SH-SY5Y (cell line): Measurements from ENCODE around the gene TMEM144.

Experiments
- GATA2 ChIP-seq: IDR thresholded peaks from 2 replicates; pipeline ENCODE4 v1.6.1; 2011; ENCODE audit warnings: mild to moderate bottlenecking, low read depth, low read length
- GATA3 ChIP-seq: IDR thresholded peaks from 2 replicates; pipeline ENCODE4 v1.6.1; 2011; ENCODE audit warnings: low read depth, mild to moderate bottlenecking, low read length, moderate library complexity

The TMEM144 gene

DNA sequence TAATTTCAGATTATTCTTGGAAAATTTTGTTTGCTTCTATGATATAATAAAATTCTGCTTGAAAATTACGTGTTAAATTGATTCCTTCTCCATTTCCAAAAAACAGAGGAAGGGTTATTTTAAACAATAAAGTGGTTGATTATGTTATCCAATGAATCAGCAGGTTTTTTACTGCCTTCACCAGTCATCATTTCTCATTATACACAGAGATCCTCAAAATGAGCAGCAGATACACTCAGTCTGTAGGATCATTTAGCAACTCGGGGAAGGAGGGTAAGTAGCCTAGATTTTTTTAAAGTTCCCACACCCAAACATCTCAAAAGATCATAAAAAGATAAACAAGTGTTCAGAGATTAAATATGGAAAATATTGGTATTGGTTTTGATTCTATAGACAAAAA is 6.8 kb upstream of the TMEM144 start:
- TF ChIP-seq GATA3 (no peak), GATA2 (no peak)

DNA sequence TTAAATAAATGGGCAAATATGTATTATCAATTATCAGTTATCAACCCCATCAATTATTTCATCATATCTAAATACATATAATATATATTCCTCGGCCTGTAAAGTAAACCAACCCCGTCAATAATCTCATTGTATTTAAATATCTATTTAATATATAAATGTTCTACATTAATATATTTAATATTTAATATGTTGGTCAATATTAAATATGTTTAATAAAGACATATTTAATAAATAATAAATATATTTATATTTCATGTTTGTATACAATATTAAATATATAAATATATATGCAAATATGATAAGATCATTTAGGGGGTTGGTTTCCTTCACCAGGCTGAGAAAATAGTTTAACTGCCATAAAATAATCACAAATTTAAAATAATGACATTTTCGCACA is 6.4 kb upstream of the TMEM144 start:
- TF ChIP-seq GATA3 (no peak), GATA2 (no peak)

DNA sequence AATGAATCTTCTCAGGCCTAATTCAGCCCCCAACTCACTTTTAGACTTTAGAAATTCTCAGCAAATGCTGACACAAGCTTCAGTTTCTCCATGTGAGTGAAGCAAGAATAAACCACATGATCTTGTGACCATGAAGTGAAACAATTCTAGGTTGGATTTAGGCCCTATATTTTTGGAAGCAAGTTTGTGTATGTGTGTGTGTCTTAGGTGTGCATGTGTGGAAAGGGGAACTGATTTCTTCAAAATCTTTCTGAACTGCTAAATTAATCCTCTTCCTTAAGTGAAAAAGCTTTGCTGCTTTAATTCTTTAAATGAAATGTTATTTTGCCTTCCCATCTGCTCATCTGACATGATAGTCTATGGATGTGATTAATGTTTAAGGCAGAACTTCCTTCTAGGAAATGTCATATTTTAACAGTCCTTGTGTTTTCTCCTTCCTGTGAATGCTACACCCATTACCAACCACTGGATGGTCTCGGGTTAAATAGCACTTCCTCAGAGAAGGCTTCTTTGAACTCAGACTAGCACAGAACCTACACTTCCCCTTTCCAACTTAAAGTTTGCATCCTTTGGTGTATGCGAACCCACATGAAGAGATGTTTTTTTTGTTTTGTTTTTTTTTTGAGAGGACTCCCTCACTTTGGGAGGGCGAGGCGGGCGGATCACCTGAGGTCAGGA is 1.2 kb upstream of the TMEM144 start:
- no peak for TF ChIP-seq GATA2
- no peak for TF ChIP-seq GATA3

DNA sequence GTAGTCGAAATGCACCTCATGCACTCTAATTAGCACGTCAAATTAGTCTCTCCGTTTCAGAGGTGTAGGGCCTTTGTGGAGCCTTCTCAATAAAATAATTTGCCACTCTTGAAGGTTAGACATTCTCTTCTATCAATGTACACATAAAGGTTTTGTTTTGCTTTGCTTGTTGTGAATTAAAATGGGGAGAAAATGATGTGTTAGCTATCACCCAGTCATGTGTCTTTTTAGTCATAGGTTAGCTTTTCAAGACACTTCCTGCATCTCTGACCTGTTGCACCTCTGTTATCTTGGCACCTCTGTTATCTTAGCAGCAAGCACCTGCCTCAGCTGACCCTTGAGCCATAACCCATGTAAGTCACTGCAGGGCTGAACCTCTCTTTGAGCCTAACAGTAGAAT is 936 bp downstream of the TMEM144 start:
- TF ChIP-seq GATA3 (no peak), GATA2 (no peak)

DNA sequence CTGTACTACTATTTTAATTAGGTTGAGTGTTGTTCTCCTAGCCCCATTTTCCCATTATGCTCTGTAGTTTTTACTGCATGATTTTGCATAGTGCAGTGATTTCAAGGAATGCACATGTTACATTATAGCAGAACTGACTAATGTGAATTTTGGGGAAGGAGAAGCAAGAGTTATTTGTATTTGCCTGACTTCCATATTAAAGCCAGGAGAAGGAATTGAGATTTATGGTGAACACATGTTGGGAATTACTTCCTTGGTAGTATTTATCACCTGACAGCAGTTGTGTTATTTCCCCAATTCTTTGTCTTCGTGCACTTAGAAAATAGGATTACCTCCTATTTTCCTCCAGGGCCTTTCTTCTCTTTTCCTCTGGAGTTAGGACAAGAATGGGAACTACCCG is 3.2 kb downstream of the TMEM144 start:
- no peak for TF ChIP-seq GATA2
- TF ChIP-seq GATA3, result no peak

DNA sequence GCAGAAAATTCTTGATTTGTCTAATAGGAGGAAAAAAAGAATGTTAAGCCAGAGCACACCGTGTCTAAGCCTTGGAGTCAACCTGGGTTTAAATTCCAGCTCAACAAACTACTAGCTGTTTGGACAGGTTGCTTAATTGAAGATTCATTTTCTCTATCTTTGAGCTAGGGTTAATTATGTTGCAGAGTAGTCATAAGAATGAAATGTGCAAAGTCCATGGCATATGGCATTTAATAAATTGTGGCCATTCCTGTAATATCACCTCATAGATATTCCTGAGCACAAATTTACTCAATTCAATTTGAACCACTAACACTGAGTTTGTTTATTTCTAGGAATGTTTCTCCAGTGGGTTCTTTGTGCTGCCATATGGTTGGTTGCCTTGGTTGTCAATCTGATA is 4.6 kb downstream of the TMEM144 start:
- TF ChIP-seq GATA2 (no peak), GATA3 (no peak)

DNA sequence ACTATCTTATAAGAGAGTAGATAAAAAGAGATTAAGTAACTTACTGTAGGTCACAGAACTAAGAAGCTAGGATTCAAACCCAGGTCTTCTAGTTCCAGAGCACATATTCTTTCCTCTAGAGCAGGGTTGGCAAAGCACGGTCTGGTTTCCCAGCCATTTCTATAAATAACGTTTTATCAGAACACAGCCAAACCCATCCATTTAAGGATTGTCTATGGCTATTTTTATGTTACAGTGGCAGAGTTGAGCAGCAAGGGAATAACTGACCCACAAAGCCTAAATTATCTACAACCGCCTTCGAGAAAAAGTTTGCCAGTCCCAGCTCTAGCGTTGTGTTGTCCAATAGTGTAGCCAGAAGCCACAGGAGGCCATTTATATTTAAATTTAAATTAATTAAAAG is 7.5 kb downstream of the TMEM144 start:
- TF ChIP-seq GATA2, result no peak

DNA sequence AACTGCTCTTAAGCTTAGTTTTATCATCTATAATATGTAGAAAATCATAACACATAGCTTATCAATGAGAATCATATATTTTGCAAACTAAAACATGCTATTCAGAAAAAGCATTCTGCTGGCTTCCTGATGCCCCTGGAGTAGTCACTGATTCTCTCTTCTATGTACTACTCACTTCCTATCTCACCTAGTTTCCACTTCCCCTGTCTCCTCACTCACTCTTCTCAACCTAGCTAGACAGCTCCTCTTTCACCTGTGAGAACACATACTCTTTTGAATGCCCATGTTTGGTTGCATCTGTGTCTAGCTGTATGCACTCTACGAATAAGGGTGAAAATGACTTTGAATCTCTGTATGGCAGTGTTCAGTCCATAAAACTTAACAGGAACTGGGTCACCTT is 9.3 kb downstream of the TMEM144 start:
- TF ChIP-seq GATA3 (no peak), GATA2 (no peak)

DNA sequence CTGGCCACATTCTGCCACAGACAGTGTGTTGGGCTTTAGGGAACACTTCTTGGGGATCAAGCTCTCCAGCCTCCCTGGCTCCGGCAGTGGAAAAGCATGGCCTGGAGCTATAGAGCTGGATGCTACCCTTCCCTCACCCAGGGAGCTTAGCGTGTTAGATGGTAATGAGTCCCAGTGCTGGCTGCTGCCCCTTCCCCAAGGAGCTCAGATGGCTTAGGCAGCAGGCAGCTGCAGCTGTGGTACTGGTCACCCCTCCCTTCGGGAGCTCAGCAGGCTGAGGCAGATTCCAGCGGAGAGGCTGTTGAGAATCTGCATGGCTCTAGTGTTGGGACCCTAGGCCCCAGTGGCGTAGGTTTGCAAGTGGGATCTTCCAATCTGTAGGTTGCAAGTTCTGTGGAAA is 19.5 kb downstream of the TMEM144 start:
- TF ChIP-seq GATA3 (no peak), GATA2 (no peak)

DNA sequence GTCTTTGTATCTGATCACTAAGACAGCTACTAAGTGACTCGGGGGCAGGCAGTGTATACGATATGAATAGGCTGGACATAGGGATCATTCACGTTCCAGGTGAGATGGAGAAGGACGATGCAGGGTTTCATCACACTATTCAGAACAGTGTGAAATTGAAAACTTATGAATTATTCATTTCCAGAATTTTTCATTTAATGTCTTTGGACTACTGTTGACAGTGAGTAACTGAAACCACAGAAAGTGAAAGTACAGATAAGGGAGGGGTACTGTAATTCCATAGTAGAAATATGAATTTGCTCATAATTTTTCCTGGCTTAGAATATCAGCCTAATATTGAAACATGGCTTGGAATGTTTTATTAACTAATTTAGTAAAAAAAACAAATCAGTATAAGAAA is 24.4 kb downstream of the TMEM144 start:
- no peak for TF ChIP-seq GATA2

DNA sequence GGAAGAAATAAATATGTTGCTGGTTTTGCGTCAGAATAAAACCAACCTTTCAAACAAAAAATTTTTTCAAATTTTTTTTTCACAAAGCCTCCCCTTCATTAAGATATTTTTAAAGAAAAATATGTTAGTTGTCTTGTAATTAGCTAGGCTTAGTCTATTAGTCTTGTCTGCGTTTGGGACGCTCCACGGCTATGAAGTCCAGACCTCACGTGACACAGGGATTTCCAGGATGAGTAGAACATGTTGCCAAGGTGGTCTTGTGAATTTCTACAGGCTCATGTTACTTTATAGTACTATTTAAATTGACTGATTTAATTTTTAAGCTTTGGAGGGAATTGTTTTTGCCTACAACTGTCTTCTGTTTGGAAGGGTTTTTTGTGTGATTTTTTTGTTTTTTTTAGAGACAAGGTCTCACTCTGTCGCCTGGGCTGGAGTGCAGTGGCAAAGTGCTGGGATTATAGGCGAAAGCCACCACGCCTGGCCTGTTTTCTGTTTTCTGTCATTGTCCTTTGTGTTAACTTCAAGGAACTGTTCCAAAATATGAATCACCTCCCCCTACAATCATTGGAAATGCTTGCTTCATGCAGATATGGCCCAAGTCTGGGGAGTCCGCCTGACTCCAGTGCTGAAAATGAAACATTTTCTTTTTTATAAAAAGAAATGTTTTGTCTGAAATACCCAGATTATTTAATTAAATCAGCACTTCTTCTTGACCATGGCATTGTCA is 26.2 kb downstream of the TMEM144 start:
- TF ChIP-seq GATA3 (no peak), GATA2 (no peak)

DNA sequence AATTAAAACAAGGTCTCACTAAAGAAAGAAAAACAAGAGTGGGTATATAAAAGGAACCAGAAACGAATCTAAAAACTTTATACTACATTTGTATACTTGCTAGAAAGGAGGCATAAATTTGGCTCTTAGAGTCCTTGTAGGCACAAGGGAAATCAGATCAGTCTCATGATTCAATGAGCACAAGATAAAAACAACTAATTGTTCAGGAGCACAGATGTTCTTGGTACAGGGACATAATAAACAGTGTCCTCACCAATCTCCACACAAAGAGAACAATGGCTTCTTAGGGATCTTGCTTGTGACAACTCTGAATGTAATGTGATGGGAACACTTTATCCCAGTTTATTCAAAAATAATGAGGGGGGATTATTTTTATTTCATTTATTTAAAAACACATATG is 28.3 kb downstream of the TMEM144 start:
- no peak for TF ChIP-seq GATA2
- no peak for TF ChIP-seq GATA3

DNA sequence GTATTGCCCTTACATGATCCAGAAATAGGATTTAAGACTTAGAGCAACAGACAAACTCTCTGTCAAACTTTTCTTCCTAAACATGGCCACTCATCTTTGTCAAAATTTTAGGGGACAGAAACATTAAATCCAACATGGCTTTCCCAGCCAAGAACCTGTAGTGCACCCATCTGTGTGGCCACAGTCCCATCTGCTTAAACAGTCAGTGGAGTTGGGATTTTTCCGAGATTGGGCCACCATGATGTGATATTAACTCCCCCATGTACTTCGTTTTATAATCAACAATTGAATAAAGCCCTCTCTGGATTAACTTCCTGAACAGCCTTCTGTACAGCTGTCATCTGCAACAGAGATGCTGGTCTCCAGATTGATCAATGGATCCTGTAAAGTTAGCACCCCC is 28.9 kb downstream of the TMEM144 start:
- TF ChIP-seq GATA2, result no peak
- TF ChIP-seq GATA3, result no peak

DNA sequence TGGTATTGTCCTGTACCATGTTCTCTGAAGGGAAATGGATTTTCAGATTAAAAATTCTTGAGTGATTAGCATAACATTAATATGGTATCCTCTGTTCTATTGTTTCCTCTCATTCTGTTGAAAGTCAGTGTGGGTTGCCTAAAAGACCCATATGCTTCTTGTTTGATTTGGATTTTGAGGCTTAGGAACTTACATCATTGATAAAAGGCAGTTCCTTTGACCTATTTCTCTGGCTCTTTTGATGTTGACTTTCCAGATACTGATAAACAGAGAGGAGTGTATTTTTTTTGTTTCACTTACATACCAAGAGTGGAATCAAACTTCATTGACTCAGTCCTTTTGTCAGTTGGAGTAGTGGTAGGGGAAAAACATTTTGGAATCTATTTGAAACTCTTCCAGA is 32.8 kb downstream of the TMEM144 start:
- no peak for TF ChIP-seq GATA3

DNA sequence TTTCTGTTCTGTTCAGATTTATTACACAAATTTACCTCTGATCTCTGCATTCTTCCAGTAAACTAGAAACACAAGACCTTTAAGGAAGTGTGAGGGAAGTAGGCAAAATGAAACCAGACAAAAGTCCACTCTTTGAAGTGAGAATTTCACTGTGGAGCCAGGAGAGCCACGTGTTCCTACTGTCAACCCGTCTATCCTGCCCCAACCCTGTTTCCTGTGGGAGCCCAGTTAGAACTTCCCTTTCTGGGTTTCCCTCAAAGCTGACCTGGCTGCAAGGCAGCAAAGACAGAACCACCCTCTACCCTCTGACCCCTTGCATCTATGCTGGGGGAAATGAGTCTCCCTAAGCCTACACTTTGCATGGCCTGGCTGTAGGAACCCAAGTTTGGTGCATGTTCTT is 40.0 kb downstream of the TMEM144 start:
- TF ChIP-seq GATA2, result no peak
- TF ChIP-seq GATA3, result no peak

DNA sequence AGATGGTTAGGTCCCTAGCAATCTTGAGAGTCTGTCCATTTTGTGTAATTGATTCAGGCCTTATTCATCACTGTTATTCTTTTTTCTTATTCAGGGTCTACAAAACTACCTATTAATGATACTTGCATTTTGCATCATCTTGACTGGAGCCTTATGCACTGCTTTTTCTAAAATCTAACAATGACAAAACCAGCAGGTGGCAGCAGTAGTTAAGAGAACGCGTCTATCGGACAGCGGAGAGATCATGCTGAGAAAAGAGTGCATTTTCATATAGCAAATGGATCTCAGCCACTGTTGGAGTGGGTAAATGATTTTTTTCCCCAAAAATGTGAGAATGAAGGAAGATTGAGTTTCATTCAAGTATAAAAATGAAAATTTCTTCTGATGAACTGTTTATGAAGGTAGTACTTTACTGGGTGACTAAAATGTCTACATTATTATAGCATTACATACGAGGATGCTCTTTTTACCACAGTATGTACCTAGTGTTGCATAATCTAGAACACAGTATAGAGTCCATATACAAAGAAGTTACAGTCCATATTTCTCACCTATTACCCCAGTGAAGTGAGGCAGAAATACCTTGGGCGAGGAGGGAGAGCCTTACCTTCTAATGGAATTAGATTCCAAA is 43.2 kb downstream of the TMEM144 start:
- TF ChIP-seq GATA3, result no peak
- TF ChIP-seq GATA2, result no peak
